GM23338 (cell line): ENCODE results near the gene ABO. TPM values are rescaled to one million over a fixed set of nuclear protein-coding genes. Genes with fewer than 3 reads are reported as not detected.
"Not testable (repeated sequence)": the region's sequence is repeated elsewhere in the genome, so short reads cannot be mapped to it uniquely, and the experiment has no call there.

ENCODE experiments used
- ATAC-seq: fragments of 200-7000 bp; cut with Tn5 transposase; 3 replicates; pipeline ENCODE4 v1.9.1; 2020
- DNase-seq: peaks from one replicate; pipeline ENCODE4 v3.0.0-alpha.2; 2015; ENCODE audit warnings: low spot score
- H2AFZ ChIP-seq: fragments of 200-600 bp; sonication (generic); 2 replicates; pipeline ENCODE4 v1.8.0; 2016; ENCODE audit warnings: antibody characterized with exemption, mild to moderate bottlenecking, moderate library complexity
- H3F3A ChIP-seq: fragments of 200-600 bp; sonication (generic); replicated peaks from 2 replicates; pipeline ENCODE4 v1.8.0; 2017; ENCODE audit warnings: antibody characterized with exemption, mixed run types, low read depth
- H3K27ac ChIP-seq: fragments of 200-600 bp; sonication (generic); 2 replicates; pipeline ENCODE4 v1.6.1; 2016; ENCODE audit warnings: low read depth
- H3K27me3 ChIP-seq: fragments of 200-600 bp; sonication (generic); 2 replicates; pipeline ENCODE4 v1.8.0; 2016; ENCODE audit warnings: mild to moderate bottlenecking, mixed run types, moderate library complexity; ENCODE audit not compliant: insufficient read depth
- H3K36me3 ChIP-seq: fragments of 200-600 bp; sonication (generic); 2 replicates; pipeline ENCODE4 v1.8.0; 2016; ENCODE audit warnings: mild to moderate bottlenecking; ENCODE audit not compliant: insufficient read depth
- H3K4me1 ChIP-seq: fragments of 200-600 bp; sonication (generic); 2 replicates; pipeline ENCODE4 v1.8.0; 2016; ENCODE audit warnings: mild to moderate bottlenecking, moderate library complexity; ENCODE audit not compliant: insufficient read depth
- H3K4me2 ChIP-seq: fragments of 200-600 bp; sonication (generic); 2 replicates; pipeline ENCODE4 v1.7.1; 2017; ENCODE audit warnings: mixed run types
- H3K4me3 ChIP-seq: fragments of 200-600 bp; sonication (generic); 2 replicates; pipeline ENCODE4 v1.6.1; 2016; ENCODE audit warnings: mixed run types
- H3K79me2 ChIP-seq: fragments of 200-600 bp; sonication (generic); replicated peaks from 2 replicates; pipeline ENCODE4 v1.8.0; 2017; ENCODE audit warnings: mild to moderate bottlenecking; ENCODE audit not compliant: insufficient read depth
- H3K9me2 ChIP-seq: fragments of 200-600 bp; sonication (generic); 2 replicates; pipeline ENCODE4 v1.8.0; 2017; ENCODE audit not compliant: insufficient read depth
- H4K20me1 ChIP-seq: fragments of 200-600 bp; sonication (generic); replicated peaks from 2 replicates; pipeline ENCODE4 v1.8.0; 2017; ENCODE audit warnings: mild to moderate bottlenecking; ENCODE audit not compliant: insufficient read depth
- H3K27ac Mint-ChIP-seq: 2 replicates; pipeline ENCODE4 v1.8.0; 2020; ENCODE audit warnings: inconsistent platforms, mild to moderate bottlenecking, moderate library complexity, mixed read lengths
- H3K27me3 Mint-ChIP-seq: 3 replicates; pipeline ENCODE4 v1.8.0; 2022; ENCODE audit warnings: low read depth, mild to moderate bottlenecking, moderate library complexity, mixed read lengths, inconsistent platforms; ENCODE audit not compliant: insufficient read depth, poor library complexity
- H3K36me3 Mint-ChIP-seq: 3 replicates; pipeline ENCODE4 v1.8.0; 2021; ENCODE audit warnings: low read depth, mild to moderate bottlenecking, inconsistent platforms, moderate library complexity, mixed read lengths
- H3K4me1 Mint-ChIP-seq: 3 replicates; pipeline ENCODE4 v1.8.0; 2020; ENCODE audit warnings: mild to moderate bottlenecking, inconsistent platforms, mixed read lengths
- H3K4me3 Mint-ChIP-seq: 3 replicates; pipeline ENCODE4 v1.8.0; 2021; ENCODE audit warnings: moderate library complexity, mild to moderate bottlenecking, inconsistent platforms, mixed read lengths
- H3K9me3 Mint-ChIP-seq: 3 replicates; pipeline ENCODE4 v1.8.0; 2020; ENCODE audit warnings: moderate library complexity, mild to moderate bottlenecking, inconsistent platforms, mixed read lengths
- EZH2 ChIP-seq: fragments of 200-600 bp; sonication (generic); IDR thresholded peaks from one replicate; pipeline ENCODE4 v1.8.0; 2017; ENCODE audit warnings: antibody characterized with exemption, mild to moderate bottlenecking, low read depth; ENCODE audit not compliant: unreplicated experiment
- JUNB ChIP-seq: IDR thresholded peaks from one replicate; pipeline ENCODE4 v1.6.1; 2016; ENCODE audit warnings: antibody characterized with exemption; ENCODE audit not compliant: unreplicated experiment
- STAT1 ChIP-seq: IDR thresholded peaks from one replicate; pipeline ENCODE4 v1.6.1; 2016; ENCODE audit warnings: antibody characterized with exemption; ENCODE audit not compliant: unreplicated experiment
- polyA plus RNA-seq: library from polyadenylated mRNA; unstranded; fragments of >200 nt; fragmentation: Nextera tagmentation; extraction: Ambion mirVana; gene quantifications from 2 replicates; pipeline ENCODE4 v1.2.1, GENCODE V29; 2016
- total RNA-seq: library from RNA; depleted of rRNA; stranded (reverse); fragments of >200 nt; shearing (Covaris generic); gene quantifications from 2 replicates; pipeline ENCODE4 v1.2.3, GENCODE V29; 2014

ABO gene
- total and polyA plus RNA-seq, 2 experiments from 2014 or later: 0.28 to 0.34 TPM

DNA sequence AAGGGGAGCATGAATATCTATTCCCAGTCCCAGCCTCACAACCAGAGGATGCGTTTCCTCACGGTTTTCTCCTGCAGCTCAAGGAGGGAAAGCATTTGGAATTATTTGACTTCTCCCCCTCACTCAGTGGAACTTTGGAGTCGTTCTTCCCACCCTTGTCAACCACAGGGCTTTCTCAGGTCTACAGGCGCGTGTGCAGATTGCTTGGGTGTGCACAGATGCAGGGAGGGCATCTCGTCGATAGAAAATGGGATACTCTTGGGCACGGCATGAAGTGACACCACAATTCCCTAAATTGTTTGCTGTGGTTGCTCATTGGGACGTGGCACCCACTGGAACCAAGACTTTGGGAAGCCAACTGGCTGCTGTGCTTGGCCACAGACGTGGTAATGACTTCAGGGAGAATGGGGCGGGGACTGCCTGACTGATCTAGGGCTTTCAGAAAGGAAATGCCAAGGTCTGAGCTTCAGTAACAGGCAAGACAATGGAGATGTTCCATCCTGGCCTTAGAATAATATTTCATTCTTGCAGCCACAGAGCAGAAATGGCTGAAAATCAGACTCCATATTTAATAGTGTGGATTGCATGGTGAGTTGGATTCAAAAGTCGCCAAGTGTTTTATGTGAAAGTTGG, 53.7 kb downstream of the ABO start (continued):
- TF ChIP-seq STAT1: no peak
- no peak for TF ChIP-seq JUNB
- no peak for TF ChIP-seq EZH2

- H3K27ac ChIP-seq, H3K4me1 Mint-ChIP-seq, H3K27ac Mint-ChIP-seq, H3F3A ChIP-seq, H4K20me1 ChIP-seq, H3K4me3 ChIP-seq, H3K36me3 ChIP-seq, H3K79me2 ChIP-seq, H2AFZ ChIP-seq, ATAC-seq, H3K9me2 ChIP-seq, H3K4me3 Mint-ChIP-seq, H3K4me1 ChIP-seq, DNase-seq, H3K4me2 ChIP-seq, H3K9me3 Mint-ChIP-seq, H3K36me3 Mint-ChIP-seq: not testable (repeated sequence)
- H3K27me3 ChIP-seq: peaks cover 21% of the 10 kb centered on the region; the same call in 1 of the 2 replicates
- H3K27me3 Mint-ChIP-seq: peaks cover 31% of the 10 kb centered on the region
Observed at GRCh38 chr9:133218049-133218975, 56.7 kb downstream of the ABO start.

- not testable (repeated sequence) for H3K4me1 ChIP-seq, DNase-seq, H3K4me3 Mint-ChIP-seq, H3K27ac ChIP-seq, H3K4me2 ChIP-seq, H2AFZ ChIP-seq, H3K36me3 ChIP-seq, H4K20me1 ChIP-seq, H3K27ac Mint-ChIP-seq, H3F3A ChIP-seq, H3K9me2 ChIP-seq, H3K9me3 Mint-ChIP-seq, H3K4me3 ChIP-seq, H3K4me1 Mint-ChIP-seq, H3K79me2 ChIP-seq, ATAC-seq, H3K36me3 Mint-ChIP-seq
- peaks cover 36% of the 10 kb centered on the region for H3K27me3 Mint-ChIP-seq
- peaks cover 21% of the 10 kb centered on the region; the same call in 1 of the 2 replicates for H3K27me3 ChIP-seq
Observed at GRCh38 chr9:133217333-133217988, 57.5 kb downstream of the ABO start.

DNA sequence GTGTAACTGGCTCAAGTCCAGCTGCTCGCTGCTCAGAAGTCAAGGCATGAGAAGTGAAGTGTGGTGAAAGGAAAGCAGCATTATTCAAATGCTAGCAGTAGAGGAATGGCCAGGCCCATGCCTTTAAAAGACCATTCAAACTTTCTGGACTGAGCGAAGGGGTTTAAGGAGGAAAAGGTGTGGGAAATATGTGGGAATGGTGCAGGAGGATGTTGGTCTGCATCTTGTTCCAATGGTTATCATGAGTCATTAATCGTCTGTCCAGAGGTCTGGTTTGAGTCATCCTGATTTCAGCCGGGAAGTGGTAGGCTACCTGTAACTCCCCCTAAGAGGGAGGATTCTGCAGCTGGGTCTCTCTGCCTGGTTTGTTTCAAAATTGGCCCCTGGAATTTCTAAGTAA, 60.7 kb downstream of the ABO start:
- H3K9me2 ChIP-seq, H3K27ac ChIP-seq, H3K36me3 ChIP-seq, H3K4me3 ChIP-seq, H3K4me3 Mint-ChIP-seq, H3K4me1 ChIP-seq, H3K27ac Mint-ChIP-seq, H4K20me1 ChIP-seq, H3K36me3 Mint-ChIP-seq, H2AFZ ChIP-seq, H3K9me3 Mint-ChIP-seq, H3K4me2 ChIP-seq, DNase-seq, ATAC-seq, H3K79me2 ChIP-seq, H3F3A ChIP-seq, H3K4me1 Mint-ChIP-seq: not testable (repeated sequence)
- peaks cover 52% of the 10 kb centered on the region for H3K27me3 Mint-ChIP-seq
- peaks cover 44% of the 10 kb centered on the region for H3K27me3 ChIP-seq
